Activated CD8-positive, alpha-beta memory T cell treated with anti-CD3 and anti-CD28 coated beads, Interleukin-2, amount 50 U/mL, for 1 hour (primary cell): ENCODE data around the gene CYP8B1.

Source experiments
- DNase-seq: peaks from one replicate; pipeline ENCODE4 v3.0.0-alpha.2; 2020; ENCODE audit errors: extremely low read depth

Gene CYP8B1

GRCh38 chr3:42826141-42826540 lies 49.5 kb downstream of the CYP8B1 start:
- no peak for DNase-seq

- DNase-seq = no peak
Observed at GRCh38 chr3:42823351-42823750, 52.3 kb downstream of the CYP8B1 start.

GRCh38 chr3:42822828-42823227 lies 52.9 kb downstream of the CYP8B1 start:
- no peak for DNase-seq
